GM12801 (cell line): ENCODE data around the gene C16orf90.

Source experiments
- TF ChIP-seq, protein P1 (sequence below): IDR thresholded peaks from one replicate; pipeline ENCODE4 v1.5.1; 2011; ENCODE audit warnings: control low read depth; ENCODE audit not compliant: insufficient read length; ENCODE audit errors: extremely low read depth

The C16orf90 gene

DNA sequence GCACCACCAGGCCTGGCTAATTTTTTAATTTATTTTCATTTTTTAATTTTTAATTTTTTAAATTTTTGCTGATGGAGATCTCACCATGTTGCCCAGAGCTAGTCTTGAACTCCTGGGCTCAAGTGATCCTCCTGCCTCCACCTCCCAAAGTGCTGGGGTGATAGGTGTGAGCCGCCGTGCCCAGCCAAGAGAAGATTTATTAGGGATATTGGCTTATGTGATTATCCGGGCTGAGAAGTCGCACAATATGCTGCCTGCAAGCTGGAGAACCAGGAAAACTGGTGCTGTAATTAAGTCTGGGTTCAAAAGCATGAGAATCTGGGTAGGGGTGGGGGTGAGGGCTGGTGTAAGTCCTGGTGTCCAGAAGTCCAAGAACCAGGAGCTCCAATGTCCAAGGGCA lies 2.5 kb upstream of the C16orf90 start:
- TF ChIP-seq, protein P1, sequence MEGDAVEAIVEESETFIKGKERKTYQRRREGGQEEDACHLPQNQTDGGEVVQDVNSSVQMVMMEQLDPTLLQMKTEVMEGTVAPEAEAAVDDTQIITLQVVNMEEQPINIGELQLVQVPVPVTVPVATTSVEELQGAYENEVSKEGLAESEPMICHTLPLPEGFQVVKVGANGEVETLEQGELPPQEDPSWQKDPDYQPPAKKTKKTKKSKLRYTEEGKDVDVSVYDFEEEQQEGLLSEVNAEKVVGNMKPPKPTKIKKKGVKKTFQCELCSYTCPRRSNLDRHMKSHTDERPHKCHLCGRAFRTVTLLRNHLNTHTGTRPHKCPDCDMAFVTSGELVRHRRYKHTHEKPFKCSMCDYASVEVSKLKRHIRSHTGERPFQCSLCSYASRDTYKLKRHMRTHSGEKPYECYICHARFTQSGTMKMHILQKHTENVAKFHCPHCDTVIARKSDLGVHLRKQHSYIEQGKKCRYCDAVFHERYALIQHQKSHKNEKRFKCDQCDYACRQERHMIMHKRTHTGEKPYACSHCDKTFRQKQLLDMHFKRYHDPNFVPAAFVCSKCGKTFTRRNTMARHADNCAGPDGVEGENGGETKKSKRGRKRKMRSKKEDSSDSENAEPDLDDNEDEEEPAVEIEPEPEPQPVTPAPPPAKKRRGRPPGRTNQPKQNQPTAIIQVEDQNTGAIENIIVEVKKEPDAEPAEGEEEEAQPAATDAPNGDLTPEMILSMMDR, result no peak

DNA sequence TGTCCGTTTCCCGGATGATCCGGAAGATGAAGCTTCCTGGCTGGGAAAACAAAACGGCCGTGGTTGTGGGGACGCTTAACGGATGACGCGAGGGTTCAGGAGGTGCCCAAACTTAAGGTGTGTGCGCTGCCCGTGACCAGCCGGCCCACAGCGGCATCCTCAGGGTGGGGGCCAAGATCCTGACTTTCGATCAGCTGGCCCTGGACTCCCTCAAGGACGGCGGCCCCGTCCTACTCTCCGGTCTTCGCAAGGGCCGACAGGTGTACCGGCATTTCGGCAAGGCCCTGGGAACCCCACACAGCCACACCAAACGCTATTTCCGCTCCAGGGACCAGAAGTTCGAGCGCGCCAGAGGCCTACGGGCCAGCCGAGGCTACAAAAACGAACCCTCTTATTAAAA lies 1.1 kb upstream of the C16orf90 start:
- TF ChIP-seq, protein P1, result no peak

DNA sequence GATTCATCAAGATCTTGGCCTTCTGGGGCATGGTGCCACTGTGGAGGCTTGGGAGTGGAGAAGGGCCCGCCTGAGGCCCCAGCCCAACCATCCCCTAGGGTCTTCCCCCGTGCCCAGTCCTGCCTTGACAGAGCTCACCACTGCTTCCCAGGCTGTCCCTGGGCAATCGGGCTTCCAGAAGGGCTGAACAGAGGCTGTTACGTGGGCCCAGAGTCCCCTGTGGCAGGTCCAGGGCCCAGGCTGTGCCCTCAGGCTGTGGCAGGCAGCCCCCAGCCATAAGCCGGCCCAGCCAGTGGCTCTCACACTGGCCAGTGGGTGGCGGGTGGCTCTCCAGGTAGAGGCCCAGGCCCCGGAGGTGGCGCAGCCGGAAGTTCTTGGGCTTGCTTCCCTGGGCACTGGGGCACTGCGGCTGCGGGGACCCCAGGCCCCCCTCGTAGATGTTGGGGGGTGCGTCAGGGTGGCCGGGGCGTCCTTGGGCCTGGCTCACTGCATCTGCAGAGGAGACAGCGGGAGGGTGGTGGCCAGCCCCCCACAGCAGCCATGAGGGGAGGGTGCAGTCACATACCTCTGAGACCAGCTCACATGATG lies 809 bp downstream of the C16orf90 start:
- TF ChIP-seq, protein P1, result no peak

DNA sequence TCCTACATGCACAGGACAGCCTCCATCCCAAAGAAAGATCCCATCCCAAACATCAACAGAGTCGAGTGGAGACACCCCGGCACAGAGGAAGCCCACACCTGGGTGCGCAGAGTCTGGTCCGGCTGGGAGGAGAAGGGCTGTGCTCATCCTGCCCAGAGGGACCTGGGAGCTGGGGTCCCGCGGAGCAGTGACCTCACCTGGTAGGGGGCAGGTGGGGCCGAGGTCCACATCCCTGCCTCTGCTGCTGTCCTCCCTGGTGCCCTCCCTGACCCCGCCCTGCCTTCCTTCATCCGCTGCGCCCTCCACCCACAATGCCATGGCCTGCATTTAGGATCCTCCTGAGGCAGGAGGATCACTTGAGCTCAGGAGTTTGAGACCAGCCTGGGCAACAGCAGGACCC lies 2.9 kb downstream of the C16orf90 start:
- TF ChIP-seq, protein P1, result no peak

DNA sequence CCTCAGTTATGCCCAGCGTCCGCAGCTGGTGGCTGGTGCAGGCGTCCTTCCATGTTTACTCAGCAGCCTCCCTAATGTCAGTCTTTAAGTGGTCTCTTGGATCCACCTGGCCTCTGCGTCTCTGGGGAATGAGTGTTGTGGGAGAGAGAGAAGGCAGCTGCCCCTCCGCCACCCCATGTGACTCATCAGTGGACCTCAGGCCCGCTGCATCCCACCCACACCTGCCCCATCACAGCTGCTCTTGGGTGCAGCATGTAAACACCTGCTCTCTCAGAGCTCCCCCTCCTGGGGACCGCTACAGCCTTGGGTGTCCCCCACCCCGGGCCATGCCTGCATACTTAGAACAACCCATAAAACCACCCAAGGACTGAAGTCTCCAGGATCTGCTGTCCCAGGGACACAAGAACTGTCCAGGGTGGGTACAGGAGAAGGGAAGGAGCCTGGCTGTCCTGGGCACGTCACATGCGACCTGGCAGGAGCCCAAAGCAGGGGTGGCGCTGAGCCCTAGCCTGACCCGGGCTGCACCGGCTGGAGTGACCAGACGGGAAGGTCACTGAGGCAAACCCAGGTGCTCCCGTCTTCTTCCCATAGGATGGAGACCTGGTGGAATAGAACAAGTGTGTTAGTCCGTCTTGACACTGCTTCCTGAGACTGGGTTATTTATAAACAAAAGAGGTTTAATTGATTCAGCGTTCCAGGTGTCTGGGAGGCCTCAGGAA lies 4.2 kb downstream of the C16orf90 start:
- TF ChIP-seq, protein P1, result no peak

DNA sequence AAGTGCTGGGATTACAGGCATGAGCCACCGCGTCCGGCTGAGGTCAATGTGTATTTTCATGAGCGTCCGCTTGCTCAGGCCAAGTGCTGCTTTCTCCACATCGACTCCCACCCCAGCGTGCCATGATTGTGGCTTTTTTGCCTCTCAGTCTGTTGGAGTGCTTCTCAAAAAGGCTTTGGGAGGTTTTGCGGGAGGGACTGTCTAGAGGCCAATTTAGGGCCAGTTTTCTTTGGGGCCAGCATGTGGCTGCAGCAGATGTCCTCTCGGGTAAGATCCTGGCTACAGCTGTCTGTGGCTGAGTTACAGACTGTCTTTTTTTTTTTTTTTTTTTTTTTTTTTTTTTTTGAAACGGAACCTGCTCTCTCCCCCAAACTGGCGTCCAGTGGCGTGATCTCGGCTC lies 6.5 kb downstream of the C16orf90 start:
- TF ChIP-seq, protein P1, result no peak

DNA sequence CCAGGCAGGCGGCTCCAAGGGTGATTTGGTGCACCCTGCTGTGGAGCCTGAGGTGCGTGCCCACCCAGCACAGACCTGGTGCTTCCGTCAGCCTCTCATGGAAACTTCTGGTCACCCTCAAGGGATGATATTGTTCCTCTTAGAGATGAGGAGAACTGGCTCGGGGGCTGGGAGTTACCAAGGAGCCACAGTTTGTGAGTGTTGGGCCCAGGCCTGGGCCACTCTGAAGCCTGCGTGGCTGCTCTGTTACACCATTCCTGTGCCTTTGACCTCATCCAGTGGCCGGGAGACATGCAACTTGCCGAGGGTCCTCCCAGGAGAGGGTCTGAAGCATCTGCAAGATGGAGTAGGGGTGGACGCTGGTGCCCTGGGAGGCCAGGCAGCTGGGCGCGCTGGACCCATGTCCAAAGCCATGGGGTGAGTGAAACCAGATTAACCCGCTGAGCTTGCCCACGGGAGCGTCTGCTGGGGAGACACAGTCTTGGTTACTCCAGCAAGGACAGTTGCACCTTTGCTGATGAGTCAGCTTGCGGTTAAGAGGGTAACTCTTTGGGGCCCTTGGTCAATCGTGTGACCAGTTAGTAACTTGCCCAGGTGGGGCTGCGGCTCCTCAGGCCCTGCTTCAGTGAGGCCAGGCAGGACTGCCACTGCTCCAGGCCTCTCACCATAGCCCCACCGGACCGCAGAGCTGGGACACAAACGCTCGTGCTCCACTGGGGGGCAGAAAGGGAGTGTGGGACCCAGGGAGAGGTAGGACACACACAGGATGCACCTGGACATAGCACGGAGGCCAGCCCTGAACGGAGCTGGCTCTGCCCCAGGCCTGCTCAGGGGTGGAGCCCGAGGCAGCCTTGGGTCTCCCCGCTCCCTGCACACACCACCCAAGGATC lies 7.5 kb downstream of the C16orf90 start:
- TF ChIP-seq, protein P1, result no peak
